ENCODE data around the gene TNF. TPM values are rescaled to one million over a fixed set of nuclear protein-coding genes. Genes with fewer than 3 reads are reported as not detected.
A peak's percentile ranks its signal among the peaks of the same experiment; 100 is the strongest.
"Not testable (repeated sequence)": the region's sequence is repeated elsewhere in the genome, so short reads cannot be mapped to it uniquely, and the experiment has no call there.

The TNF gene
- total RNA-seq, 2 experiments from 2014 or later = 124 to 130 TPM

DNA sequence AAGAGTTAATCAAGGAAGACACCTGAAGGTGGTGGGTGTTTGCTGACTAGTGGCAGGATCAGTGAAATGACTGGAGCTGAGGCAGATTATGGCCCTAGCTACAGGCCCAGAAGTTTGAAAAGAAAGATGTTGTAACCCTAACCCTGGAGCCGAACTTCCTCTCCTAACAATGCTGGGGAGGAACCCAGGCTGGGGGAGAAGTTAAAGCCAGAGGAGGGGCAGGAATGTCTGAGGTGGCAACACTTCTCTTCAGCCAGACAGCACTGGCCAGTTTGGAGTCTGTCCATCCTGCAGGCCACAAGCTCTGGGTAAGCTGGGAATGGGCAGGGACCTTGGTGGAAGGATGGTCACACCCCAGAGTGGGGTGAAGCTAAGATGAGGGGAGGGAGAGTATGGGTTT lies 10.6 kb downstream of the TNF start, which contains the start of gene LST1:
Gene LST1, plus strand, starts transcription at position 270 of the 400 bp plus-strand sequence. CDS start 1,023 bp downstream, outside the sequence.
- CTCF ChIA-PET = interaction anchor here (0.6 to 18.7 kb wide), 6 partner anchors 9 to 245 kb away, joined by 4 to 640 read pairs (median 66); partner anchors contain the start of genes ATP6V1G2, BAG6, DDX39B and LTA
- Mint-ChIP-seq H3K9me3 (no peaks in the 10 kb centered on the region), H3K36me3 (ENCODE audit: low read depth) (peaks cover 52% of the 10 kb centered on the region), H3K27ac (peak within 1 kb of the TSS; percentile 98), H3K27me3 (no peaks in the 10 kb centered on the region), H3K4me1 (peaks cover 75% of the 10 kb centered on the region), H3K4me3 (peak within 1 kb of the TSS; percentile 74)
- DNase-seq = no peak
- POLR2A ChIA-PET = interaction anchor here (0.8 to 36.9 kb wide), 11 partner anchors 1 to 221 kb away, joined by 3 to 1578 read pairs (median 6); partner anchors contain the start of genes ABHD16A, ATP6V1G2, DDX39B and GPANK1

DNA sequence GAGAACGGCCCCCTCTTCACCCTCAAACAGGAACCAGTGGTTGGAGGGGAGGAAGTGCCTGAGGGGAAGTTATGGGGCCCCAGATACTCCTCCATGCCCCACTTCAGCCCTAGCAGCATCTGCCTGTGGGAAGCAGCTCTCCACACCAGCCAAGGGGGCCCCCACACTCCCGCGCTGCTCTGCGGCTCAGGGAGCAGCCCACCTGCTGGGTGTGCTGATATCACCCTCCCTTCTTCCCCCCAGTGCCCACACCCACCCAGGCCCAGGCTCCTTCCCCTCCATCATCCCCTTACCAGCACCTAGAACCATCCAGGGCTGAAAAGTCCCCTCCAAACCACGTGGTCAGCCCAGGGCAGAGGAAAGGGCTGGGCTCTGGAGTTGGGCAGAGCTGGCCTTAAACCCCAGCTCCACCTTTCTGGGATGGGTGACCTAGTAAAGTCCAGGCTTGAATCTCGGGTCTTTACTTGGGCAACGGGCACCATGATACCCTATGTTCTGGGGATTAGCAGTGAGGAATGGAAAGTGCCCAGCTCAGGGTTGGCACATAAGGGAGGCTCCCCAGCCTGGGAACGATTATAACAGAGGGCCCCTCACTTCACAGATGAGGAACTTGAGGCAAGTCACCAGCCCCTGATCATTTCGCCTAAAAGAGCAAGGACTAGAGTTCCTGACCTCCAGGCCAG lies 11.4 kb downstream of the TNF start:
- peak; percentile 42 for DNase-seq
- Mint-ChIP-seq H3K27me3 (no peaks in the 10 kb centered on the region), H3K4me1 (peaks cover 80% of the 10 kb centered on the region), H3K36me3 (ENCODE audit: low read depth) (peaks cover 44% of the 10 kb centered on the region), H3K4me3 (peak overlapping the region; percentile 74), H3K27ac (peak overlapping the region; percentile 98), H3K9me3 (no peaks in the 10 kb centered on the region)
- POLR2A ChIA-PET = interaction anchor here (1.0 to 36.9 kb wide), 15 partner anchors 2 to 385 kb away, joined by 3 to 1578 read pairs (median 4); partner anchors contain the start of genes ABHD16A, APOM, ATP6V1G2 and BAG6
- CTCF ChIA-PET = interaction anchor here (0.8 to 18.7 kb wide), 5 partner anchors 8 to 66 kb away, joined by 4 to 640 read pairs (median 70); partner anchors contain the start of genes ATP6V1G2, BAG6, DDX39B and LTA

DNA sequence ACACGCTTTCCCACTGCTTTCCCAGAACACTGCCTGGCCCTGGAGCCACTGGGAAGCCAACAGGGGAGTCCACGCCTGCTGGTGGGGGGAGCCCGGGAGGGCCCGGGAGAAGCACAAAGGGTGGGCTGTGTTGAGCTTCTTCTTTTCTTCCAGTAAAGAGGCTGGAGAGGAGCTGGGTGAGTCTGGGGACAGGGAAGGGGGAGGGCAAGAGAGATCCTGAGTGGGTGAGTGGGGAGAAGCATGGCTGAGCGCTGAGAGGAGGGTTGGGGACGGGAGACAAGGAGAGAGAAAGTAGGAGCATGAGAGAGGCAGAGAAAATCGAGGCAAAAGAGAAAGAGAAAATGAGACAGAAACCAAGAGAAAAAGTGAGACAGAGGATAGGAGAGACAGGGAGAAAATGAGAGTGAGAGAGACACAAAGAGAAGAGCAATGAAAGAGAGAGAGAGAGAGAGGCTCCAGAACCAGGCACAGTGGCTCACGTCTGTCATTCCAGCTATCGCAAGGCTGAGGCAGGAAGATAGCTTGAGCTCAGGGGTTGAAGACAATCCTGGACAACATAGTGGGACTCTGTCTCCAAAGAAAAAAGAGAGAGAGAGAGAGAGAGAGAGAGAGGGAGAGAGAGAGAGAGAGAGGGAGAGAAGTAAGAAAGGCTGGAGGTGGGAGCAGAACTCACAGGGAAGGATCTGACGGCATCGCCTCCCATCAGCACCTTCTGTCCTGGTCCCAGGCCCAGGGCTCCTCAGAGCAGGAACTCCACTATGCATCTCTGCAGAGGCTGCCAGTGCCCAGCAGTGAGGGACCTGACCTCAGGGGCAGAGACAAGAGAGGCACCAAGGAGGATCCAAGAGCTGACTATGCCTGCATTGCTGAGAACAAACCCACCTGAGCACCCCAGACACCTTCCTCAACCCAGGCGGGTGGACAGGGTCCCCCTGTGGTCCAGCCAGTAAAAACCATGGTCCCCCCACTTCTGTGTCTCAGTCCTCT lies 12.7 kb downstream of the TNF start:
- no peak for DNase-seq
- ChIA-PET CTCF (interaction anchor here (1.8 to 18.7 kb wide), 4 partner anchors 7 to 42 kb away, joined by 7 to 640 read pairs (median 235); partner anchors contain the start of genes ATP6V1G2, DDX39B, NCR3 and NFKBIL1), POLR2A (interaction anchor here (0.5 to 36.9 kb wide), 10 partner anchors 3 to 93 kb away, joined by 3 to 1578 read pairs (median 6); partner anchors contain the start of genes APOM, BAG6, DDX39B and LST1)

DNA sequence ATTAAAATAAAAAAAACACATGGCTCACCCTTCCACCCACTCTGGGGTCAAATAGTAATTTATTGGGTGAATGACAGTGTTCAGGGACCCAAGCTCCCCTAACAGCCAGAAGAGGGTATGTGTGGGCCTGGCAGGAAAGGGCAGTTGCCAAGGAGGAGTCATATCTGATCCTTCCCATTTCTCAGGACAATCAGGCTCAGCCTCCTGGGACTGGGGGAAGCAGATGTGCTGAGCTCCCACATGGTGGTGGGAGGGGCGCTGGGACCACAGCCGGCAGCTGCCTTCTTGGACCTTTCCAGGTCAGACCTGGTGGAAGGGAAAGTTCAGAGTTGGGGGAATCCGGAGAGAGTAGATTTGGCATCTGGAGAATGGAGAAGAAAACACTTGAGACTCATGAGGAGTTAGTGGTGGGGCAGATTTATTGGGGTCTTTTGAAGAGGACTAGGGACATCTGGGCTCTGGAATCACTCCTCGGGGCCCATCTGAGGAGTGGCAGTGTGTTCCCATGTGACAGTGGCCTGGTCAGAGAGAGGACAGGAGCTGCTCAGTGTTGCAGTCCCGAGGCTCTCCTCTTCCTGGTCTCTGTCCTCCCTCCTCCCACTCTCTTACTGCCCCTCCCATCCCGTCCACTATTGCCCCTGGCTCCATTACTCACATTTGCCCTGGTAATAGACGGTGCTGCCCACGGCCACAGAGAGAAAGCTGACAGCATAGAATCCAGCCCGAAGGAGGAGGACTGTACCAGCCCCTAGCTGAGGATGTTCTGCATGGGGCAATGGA lies 13.7 kb downstream of the TNF start:
- Mint-ChIP-seq H3K27ac (peak overlapping the region; percentile 44), H3K27me3 (no peaks in the 10 kb centered on the region), H3K4me1 (peaks cover 84% of the 10 kb centered on the region), H3K9me3 (no peaks in the 10 kb centered on the region), H3K4me3 (peak overlapping the region; percentile 17), H3K36me3 (ENCODE audit: low read depth) (peaks cover 31% of the 10 kb centered on the region)
- ChIA-PET POLR2A (interaction anchor here (0.9 to 36.9 kb wide), 4 partner anchors 4 to 94 kb away, joined by 4 to 1578 read pairs (median 796); partner anchors contain the start of genes DDX39B, LST1, LTA and LTB), CTCF (interaction anchor here (1.8 to 18.7 kb wide), 4 partner anchors 6 to 43 kb away, joined by 4 to 640 read pairs (median 204); partner anchors contain the start of genes ATP6V1G2, DDX39B, NCR3 and NFKBIL1)
- no peak for DNase-seq

More for the DNA sequence above, 12.7 kb downstream of the TNF start:
- H3K4me3 Mint-ChIP-seq = peak overlapping the region; percentile 78
- peak overlapping the region; percentile 93 for H3K27ac Mint-ChIP-seq
- H3K4me1 Mint-ChIP-seq = peaks cover 86% of the 10 kb centered on the region
- peaks cover 36% of the 10 kb centered on the region for H3K36me3 Mint-ChIP-seq (ENCODE audit: low read depth)
- H3K9me3 Mint-ChIP-seq = no peaks in the 10 kb centered on the region
- H3K27me3 Mint-ChIP-seq = no peaks in the 10 kb centered on the region

DNA sequence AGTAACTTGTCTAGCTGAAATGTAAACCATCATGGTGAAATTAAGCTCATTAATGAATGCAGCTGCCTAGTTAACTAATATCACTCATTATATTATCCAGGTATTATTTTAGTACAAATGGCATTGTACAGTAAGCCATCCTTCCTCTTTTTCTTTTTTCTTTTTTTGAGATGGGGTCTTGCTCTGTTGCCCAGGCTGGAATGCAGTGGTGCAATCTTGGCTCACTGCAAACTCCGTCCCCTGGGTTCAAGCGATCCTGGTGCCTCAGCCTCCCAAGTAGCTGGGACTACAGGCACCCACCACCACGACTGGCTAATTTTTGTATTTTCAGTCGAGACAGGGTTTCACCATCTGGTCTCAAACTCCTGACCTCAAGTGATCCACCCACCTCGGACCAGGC lies 15.3 kb downstream of the TNF start:
- ChIA-PET POLR2A (interaction anchor here (36.9 kb wide), 1 partner anchor 18 kb away, joined by 1578 read pairs; the partner anchor contains the start of genes LST1, LTA, LTB and TNF), CTCF (interaction anchor here (0.5 to 18.7 kb wide), 5 partner anchors 4 to 44 kb away, joined by 3 to 640 read pairs (median 400); partner anchors contain the start of genes ATP6V1G2, DDX39B, LST1 and LTB)
- not testable (repeated sequence) for H3K4me3 Mint-ChIP-seq

DNA sequence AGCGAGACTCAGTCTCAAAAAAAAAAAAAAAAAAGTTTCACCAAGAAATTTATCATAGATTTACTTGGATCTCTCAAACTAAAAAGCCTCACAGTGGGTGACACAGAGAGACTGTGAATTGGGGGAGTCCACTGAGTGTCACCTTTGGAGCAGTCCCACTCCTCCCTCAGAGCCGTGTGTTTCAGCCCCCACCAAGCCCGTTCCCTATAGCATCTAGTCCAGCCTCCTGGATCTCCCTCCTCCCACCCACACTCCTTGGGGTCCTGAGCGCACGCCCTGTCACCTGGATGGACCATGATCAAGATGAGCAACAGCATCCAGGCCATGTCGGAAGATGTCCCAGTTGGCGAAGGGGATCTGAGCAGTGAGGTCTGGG lies 17.0 kb downstream of the TNF start:
- POLR2A ChIA-PET = interaction anchor here (0.7 to 36.9 kb wide), 9 partner anchors 20 to 785 kb away, joined by 3 to 1578 read pairs (median 6); partner anchors contain the start of genes ATP6V1G2, DDX39B, GPANK1 and LSM2
- peaks cover 74% of the 10 kb centered on the region for H3K4me1 Mint-ChIP-seq

More for the DNA sequence above, 15.3 kb downstream of the TNF start:
- H3K9me3 Mint-ChIP-seq, DNase-seq, H3K27me3 Mint-ChIP-seq, H3K27ac Mint-ChIP-seq: not testable (repeated sequence)
- peaks cover 77% of the 10 kb centered on the region for H3K4me1 Mint-ChIP-seq
- H3K36me3 Mint-ChIP-seq (ENCODE audit: low read depth) = peaks cover 28% of the 10 kb centered on the region

DNA sequence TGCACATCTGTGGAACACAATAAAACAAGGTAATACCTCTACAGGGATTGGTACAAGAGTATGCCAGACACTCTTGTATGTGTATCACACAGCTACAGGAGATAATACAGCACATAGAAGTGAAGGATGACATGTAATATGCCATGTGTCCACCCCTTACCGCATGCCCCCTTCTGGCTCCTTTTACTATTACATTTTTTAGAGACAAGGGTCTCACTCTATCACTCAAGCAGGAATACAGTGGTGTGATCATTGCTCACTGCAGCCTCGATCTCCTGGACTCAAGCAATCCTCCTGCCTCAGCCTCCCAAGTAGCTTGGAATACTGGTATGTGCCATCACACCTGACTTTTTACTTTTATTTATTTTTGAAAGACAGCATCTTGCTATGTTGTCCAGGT lies 21.6 kb downstream of the TNF start:
- CTCF ChIA-PET = interaction anchor here (0.9 to 13.2 kb wide), 12 partner anchors 12 to 116 kb away, joined by 3 to 751 read pairs (median 10); partner anchors contain the start of genes ATP6V1G2, DDX39B, LST1 and LTA
- H3K27ac Mint-ChIP-seq = no peak overlapping the region
- peaks cover 5% of the 10 kb centered on the region for H3K36me3 Mint-ChIP-seq (ENCODE audit: low read depth)
- POLR2A ChIA-PET = interaction anchor here (0.6 to 36.9 kb wide), 6 partner anchors 25 to 239 kb away, joined by 4 to 1578 read pairs (median 23); partner anchors contain the start of genes ATP6V1G2, DDX39B, GPANK1 and LST1
- no peak overlapping the region for H3K4me3 Mint-ChIP-seq
- peak; percentile 49 for DNase-seq
- H3K9me3 Mint-ChIP-seq = no peaks in the 10 kb centered on the region
- H3K4me1 Mint-ChIP-seq = peaks cover 53% of the 10 kb centered on the region
- H3K27me3 Mint-ChIP-seq = no peaks in the 10 kb centered on the region

More for the DNA sequence above, 17.0 kb downstream of the TNF start:
- Mint-ChIP-seq H3K9me3 (no peaks in the 10 kb centered on the region), H3K27me3 (no peaks in the 10 kb centered on the region), H3K36me3 (ENCODE audit: low read depth) (peaks cover 20% of the 10 kb centered on the region), H3K4me3 (peak overlapping the region; percentile 61), H3K27ac (peak overlapping the region; percentile 89)
- CTCF ChIA-PET = interaction anchor here (1.1 to 13.2 kb wide), 4 partner anchors 11 to 98 kb away, joined by 3 to 751 read pairs (median 323); partner anchors contain the start of genes ATP6V1G2, DDX39B, LST1 and LTB
- no peak for DNase-seq

DNA sequence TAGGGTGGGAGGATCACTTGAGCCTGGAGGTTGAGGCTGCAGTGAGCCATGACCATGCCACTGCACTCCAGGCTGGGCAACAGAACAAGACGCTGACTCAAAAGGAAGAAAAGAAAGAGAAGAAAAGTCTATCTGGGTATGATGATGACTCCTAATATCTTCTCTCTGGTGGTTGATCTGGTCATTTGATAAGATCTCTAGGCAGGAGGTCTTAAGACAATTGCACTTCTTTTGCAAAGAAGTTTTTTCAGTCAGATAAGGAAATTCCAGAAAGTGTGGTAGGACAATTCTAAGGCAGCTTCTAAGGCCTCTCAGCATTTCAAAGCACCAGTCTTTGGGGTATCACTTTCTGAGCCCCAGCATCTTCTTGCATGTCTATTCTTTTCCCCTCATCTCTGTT lies 32.0 kb downstream of the TNF start:
- Mint-ChIP-seq H3K27ac (no peak overlapping the region), H3K4me1 (peaks cover 10% of the 10 kb centered on the region), H3K27me3 (peaks cover 6% of the 10 kb centered on the region), H3K4me3 (no peak overlapping the region), H3K9me3 (no peaks in the 10 kb centered on the region), H3K36me3 (ENCODE audit: low read depth) (no peaks in the 10 kb centered on the region)
- ChIA-PET POLR2A (interaction anchor here (0.7 to 1.2 kb wide), 3 partner anchors 13 to 132 kb away, joined by 3 read pairs; partner anchors contain the start of gene MSH5), CTCF (interaction anchor here (1.2 to 2.9 kb wide), 2 partner anchors 9 to 56 kb away, joined by 6 to 9 read pairs; no protein-coding TSS in a partner anchor)
- DNase-seq = no peak

DNA sequence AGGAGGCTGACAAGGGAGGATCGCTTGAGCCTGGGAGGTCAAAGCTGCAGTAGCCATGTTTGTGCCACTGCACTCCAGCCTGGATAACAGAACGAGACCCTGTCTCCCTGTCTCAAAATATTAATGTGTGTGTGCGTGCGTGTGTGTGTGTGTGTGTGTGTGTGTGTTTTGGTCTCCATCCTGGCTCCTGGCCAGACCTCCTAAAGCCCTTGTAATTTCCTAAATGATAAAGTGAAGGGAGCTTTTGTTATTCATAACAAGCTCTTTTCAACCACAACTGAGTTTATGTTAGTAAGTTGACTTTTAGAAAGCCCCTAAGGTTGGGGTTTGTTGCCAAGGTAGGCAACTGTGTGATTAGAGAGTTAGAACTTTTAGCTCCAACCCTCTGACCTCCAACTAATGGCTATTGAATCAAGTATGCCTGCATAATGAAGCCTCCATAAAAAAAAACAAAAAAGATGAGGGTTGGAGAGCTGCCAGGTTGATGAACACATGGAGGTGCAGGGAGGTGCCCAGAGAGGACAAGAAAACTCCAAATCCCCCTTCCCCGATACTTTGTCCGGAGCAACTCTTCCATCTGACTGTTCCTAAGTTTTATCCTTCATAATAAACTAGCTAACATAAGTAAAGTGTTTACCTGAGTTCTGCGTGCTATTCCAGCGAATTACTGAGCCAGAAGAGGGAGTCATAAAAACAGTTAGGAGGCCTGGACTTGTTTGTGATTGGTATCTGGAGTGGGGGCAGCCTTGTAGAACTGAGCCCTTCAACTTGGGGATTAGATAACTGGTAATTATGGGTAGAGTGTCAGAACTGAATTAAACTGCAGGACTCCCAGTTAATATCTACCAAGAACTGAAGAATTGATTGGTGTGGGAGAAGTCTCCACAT lies 34.4 kb downstream of the TNF start:
- CTCF ChIA-PET = interaction anchor here (0.7 to 1.6 kb wide), 4 partner anchors 11 to 61 kb away, joined by 3 to 7 read pairs (median 3); partner anchors contain the start of gene TNF

DNA sequence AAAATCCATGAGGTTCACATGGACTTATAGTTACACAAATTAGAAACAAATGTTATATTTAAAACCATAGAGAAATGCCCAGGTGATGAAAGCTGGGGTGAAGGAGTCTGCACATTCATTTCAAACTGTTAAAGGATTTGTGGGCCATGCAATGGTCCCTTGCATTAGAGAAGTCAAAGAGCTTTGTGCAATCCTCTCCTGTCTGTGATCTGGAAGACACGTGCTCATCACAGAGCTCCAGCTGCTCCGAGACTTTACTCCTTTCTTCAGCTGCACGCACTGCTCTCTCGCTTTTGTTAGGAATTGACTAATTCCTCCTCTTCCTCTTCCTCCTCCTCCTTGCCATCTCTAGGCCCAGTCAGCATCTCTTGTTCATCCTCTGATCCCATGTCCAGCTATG lies 35.6 kb downstream of the TNF start:
- Mint-ChIP-seq H3K9me3 (no peaks in the 10 kb centered on the region), H3K27ac (no peak overlapping the region), H3K4me1 (peaks cover 24% of the 10 kb centered on the region), H3K27me3 (peaks cover 2% of the 10 kb centered on the region), H3K36me3 (ENCODE audit: low read depth) (no peaks in the 10 kb centered on the region), H3K4me3 (no peak overlapping the region)
- POLR2A ChIA-PET = interaction anchor here (0.7 to 1.5 kb wide), 5 partner anchors 11 to 69 kb away, joined by 3 to 5 read pairs (median 3); partner anchors contain the start of genes BAG6, DDX39B and TNF
- DNase-seq = no peak
- CTCF ChIA-PET = interaction anchor here (0.7 to 1.7 kb wide), 2 partner anchors 13 to 127 kb away, joined by 3 to 10 read pairs; no protein-coding TSS in a partner anchor

More for the DNA sequence above, 34.4 kb downstream of the TNF start:
- H3K27ac Mint-ChIP-seq = no peak overlapping the region
- H3K4me1 Mint-ChIP-seq = peaks cover 13% of the 10 kb centered on the region
- H3K4me3 Mint-ChIP-seq = no peak overlapping the region
- POLR2A ChIA-PET = interaction anchor here (1.2 to 1.5 kb wide), 4 partner anchors 11 to 68 kb away, joined by 3 to 6 read pairs (median 4); partner anchors contain the start of genes BAG6, DDX39B, PRRC2A and TNF
- no peak for DNase-seq
- H3K27me3 Mint-ChIP-seq = peaks cover 2% of the 10 kb centered on the region
- H3K9me3 Mint-ChIP-seq = no peaks in the 10 kb centered on the region
- no peaks in the 10 kb centered on the region for H3K36me3 Mint-ChIP-seq (ENCODE audit: low read depth)

All from activated CD4-positive, alpha-beta memory T cell treated with anti-CD3 and anti-CD28 coated beads, Interleukin-2, amount 10 ng/mL, durations not matched to agents 7 days and 5 days (primary cell).